DMS114 treated with DMSO at 0.1 percent for 48 hours (cell line): ENCODE data around the gene ME2.
"Not testable (repeated sequence)": the region's sequence is repeated elsewhere in the genome, so short reads cannot be mapped to it uniquely, and the experiment has no call there.

Experiments used
- DNase-seq: peaks from one replicate; lab custom pipeline; 2025; ENCODE audit not compliant: unreplicated experiment; lab: John Stamatoyannopoulos, UW

Gene ME2

GRCh38 chr18:50969448-50969847, 90.5 kb downstream of the ME2 start:
- DNase-seq, result no peak

GRCh38 chr18:50970006-50970405, 91.1 kb downstream of the ME2 start:
- DNase-seq, result no peak

GRCh38 chr18:50972404-50972803, 93.5 kb downstream of the ME2 start:
- DNase-seq, result not testable (repeated sequence)

GRCh38 chr18:50973367-50974126, 94.6 kb downstream of the ME2 start:
- DNase-seq, result no peak

GRCh38 chr18:50977037-50977760, 98.3 kb downstream of the ME2 start:
- no peak for DNase-seq

- no peak for DNase-seq
Measured at GRCh38 chr18:50981381-50981780, 102.5 kb downstream of the ME2 start.

- no peak for DNase-seq
Measured at GRCh38 chr18:50982086-50982801, 103.3 kb downstream of the ME2 start.

GRCh38 chr18:50982802-50983179, 103.9 kb downstream of the ME2 start:
- DNase-seq, result no peak

- no peak for DNase-seq
Measured at GRCh38 chr18:50986360-50987087, 107.6 kb downstream of the ME2 start.

- no peak for DNase-seq
Measured at GRCh38 chr18:50987261-50987660, 108.3 kb downstream of the ME2 start.

GRCh38 chr18:50989711-50990110, 110.8 kb downstream of the ME2 start:
- DNase-seq, result no peak

GRCh38 chr18:50992351-50992762, 113.4 kb downstream of the ME2 start:
- DNase-seq, result no peak

- no peak for DNase-seq
Measured at GRCh38 chr18:50994031-50994430, 115.1 kb downstream of the ME2 start.

GRCh38 chr18:51003174-51003573, 124.3 kb downstream of the ME2 start:
- DNase-seq, result not testable (repeated sequence)
